ENCODE measurements around the gene ACBD6.

DNA sequence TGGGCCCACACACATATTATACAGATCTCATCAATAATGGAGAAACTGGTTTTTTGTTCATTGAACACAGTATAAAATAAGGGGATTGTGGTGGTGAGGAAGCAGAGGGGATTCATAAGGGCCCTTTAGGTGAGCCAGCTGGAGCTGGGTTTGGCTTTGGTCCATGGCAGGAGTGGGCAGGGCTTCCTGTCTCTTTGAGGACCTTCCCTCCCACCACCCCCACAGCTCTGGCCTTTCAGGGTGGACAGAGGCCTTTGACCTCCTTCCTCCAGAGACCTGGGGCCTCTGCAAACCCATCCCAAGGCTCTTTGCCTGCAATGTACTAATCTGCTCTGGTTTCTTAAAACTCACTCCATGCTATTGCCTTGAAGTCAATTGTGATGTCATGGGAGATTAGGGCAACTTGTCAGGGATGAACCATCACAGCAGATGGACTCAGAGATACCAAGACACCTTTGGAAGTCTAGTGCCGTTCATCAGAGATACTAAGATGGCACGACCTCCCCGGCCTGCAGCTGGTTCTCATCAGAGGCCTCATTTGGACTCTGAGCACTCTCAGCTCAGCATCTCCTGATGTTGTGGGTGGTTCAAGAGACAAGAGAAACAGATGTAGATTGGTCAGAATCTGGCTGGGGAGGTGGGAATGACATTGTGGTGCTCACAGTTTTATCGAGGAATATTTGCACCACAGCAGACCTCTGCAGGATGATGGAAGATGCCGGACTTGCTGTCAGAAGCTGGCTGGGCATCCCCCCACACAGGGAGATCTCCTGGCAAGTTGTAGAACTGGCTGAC, 234.4 kb downstream of the ACBD6 start:
- TF ChIP-seq, protein P1, sequence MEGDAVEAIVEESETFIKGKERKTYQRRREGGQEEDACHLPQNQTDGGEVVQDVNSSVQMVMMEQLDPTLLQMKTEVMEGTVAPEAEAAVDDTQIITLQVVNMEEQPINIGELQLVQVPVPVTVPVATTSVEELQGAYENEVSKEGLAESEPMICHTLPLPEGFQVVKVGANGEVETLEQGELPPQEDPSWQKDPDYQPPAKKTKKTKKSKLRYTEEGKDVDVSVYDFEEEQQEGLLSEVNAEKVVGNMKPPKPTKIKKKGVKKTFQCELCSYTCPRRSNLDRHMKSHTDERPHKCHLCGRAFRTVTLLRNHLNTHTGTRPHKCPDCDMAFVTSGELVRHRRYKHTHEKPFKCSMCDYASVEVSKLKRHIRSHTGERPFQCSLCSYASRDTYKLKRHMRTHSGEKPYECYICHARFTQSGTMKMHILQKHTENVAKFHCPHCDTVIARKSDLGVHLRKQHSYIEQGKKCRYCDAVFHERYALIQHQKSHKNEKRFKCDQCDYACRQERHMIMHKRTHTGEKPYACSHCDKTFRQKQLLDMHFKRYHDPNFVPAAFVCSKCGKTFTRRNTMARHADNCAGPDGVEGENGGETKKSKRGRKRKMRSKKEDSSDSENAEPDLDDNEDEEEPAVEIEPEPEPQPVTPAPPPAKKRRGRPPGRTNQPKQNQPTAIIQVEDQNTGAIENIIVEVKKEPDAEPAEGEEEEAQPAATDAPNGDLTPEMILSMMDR (IDR thresholded peaks at IDR 0.05) = no peak
- TF ChIP-seq EZH2 (IDR thresholded peaks at IDR 0.05; ENCODE audit: borderline replicate concordance, insufficient read depth, low read depth, low read length, poor library complexity, severe bottlenecking) = no peak

Measured in B cell (primary cell).